Endothelial cell (in vitro differentiated cells): ENCODE data around the gene PRAMEF17. TPM values are rescaled to one million over a fixed set of nuclear protein-coding genes. Genes with fewer than 3 reads are reported as not detected.
"Not testable (repeated sequence)": the region's sequence is repeated elsewhere in the genome, so short reads cannot be mapped to it uniquely, and the experiment has no call there.

ENCODE experiments used
- DNase-seq: peaks from one replicate; pipeline ENCODE4 v3.0.0; 2021; ENCODE audit warnings: low spot score
- H3K27ac Mint-ChIP-seq: one replicate; pipeline ENCODE4 v1.8.0; 2021; ENCODE audit warnings: mixed read lengths, inconsistent platforms; ENCODE audit not compliant: unreplicated experiment
- H3K27me3 Mint-ChIP-seq: one replicate; pipeline ENCODE4 v1.8.0; 2021; ENCODE audit warnings: mild to moderate bottlenecking, moderate library complexity, mixed read lengths, inconsistent platforms; ENCODE audit not compliant: unreplicated experiment
- H3K36me3 Mint-ChIP-seq: one replicate; pipeline ENCODE4 v1.8.0; 2021; ENCODE audit warnings: mild to moderate bottlenecking, low read depth, mixed read lengths, inconsistent platforms; ENCODE audit not compliant: unreplicated experiment
- H3K4me1 Mint-ChIP-seq: one replicate; pipeline ENCODE4 v1.8.0; 2021; ENCODE audit warnings: mild to moderate bottlenecking, mixed read lengths, inconsistent platforms; ENCODE audit not compliant: unreplicated experiment
- H3K4me3 Mint-ChIP-seq: one replicate; pipeline ENCODE4 v1.8.0; 2021; ENCODE audit warnings: mild to moderate bottlenecking, mixed read lengths, inconsistent platforms; ENCODE audit not compliant: unreplicated experiment
- H3K9me3 Mint-ChIP-seq: one replicate; pipeline ENCODE4 v1.8.0; 2021; ENCODE audit warnings: mixed read lengths, inconsistent platforms; ENCODE audit not compliant: unreplicated experiment
- long read RNA-seq: library from polyadenylated mRNA; unstranded; transcript quantifications from one replicate; pipeline ENCODE4 v2.0.0, GENCODE V29; 2020; ENCODE audit not compliant: unreplicated experiment
- total RNA-seq: library from RNA; stranded (reverse); fragmentation: NEBNext Ultra II Directional; extraction: Animal tissue kit (Norgen Biotek cat#: 25700); gene quantifications from one replicate; pipeline ENCODE4 v1.2.1, GENCODE V29; 2021; ENCODE audit not compliant: unreplicated experiment
- TF ChIP-seq, protein P1 (sequence below): fragments of 200-600 bp; sonication (generic); IDR thresholded peaks from one replicate; pipeline ENCODE4 v1.5.0; 2021; ENCODE audit warnings: antibody characterized with exemption; ENCODE audit not compliant: unreplicated experiment

Gene PRAMEF17
- not detected for total RNA-seq
- long read RNA-seq: 0 reads

DNA sequence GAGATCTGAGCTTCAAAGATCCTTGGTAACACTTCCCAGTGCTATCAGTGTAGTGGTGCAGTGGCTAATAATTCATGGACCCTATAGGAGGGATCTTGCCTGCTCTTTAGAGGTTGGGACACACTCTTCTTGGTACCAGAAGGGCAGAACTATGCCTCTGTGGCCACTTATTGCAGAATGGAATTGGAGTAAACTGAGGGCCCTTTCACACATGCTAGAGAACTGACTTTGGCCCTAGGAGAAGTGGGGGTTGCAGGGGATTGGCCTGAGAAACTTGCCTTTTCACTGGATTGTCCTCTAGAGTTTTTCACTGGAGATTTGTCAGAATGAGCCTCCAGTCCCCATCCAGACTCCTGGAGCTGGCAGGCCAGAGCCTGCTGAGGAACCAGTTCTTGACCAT is at the start of gene PRAMEF17:
TSS of gene PRAMEF17 (plus strand) at position 301 of the 400 bp plus-strand sequence. CDS start at position 327, 26 bp downstream.
- not testable (repeated sequence) for H3K27ac Mint-ChIP-seq, DNase-seq, H3K36me3 Mint-ChIP-seq, H3K4me3 Mint-ChIP-seq, H3K4me1 Mint-ChIP-seq, H3K27me3 Mint-ChIP-seq
- H3K9me3 Mint-ChIP-seq: peaks cover 15% of the 10 kb centered on the region

DNA sequence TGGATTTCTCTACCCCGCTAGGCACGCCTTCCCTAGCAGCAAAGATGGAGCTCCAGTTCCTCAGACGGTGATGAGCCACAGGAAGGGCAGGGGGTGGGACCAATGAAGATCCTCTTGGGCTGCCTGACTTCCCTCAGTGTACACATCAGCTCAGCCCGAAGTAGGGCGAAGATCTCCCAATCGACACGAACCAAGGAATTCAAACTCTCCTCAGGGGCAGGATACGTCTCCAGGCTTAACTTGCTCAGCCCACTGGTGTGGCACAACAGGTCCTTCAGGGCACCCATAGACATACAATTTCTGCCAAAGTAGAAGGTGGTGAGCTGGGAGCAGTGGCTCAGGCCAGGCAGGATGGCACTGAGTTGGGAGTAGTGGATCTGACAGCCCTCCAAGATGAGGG is 46.9 kb upstream of the PRAMEF17 start:
- H3K27ac Mint-ChIP-seq, DNase-seq, H3K27me3 Mint-ChIP-seq, H3K4me1 Mint-ChIP-seq, H3K9me3 Mint-ChIP-seq, H3K36me3 Mint-ChIP-seq, H3K4me3 Mint-ChIP-seq: not testable (repeated sequence)

DNA sequence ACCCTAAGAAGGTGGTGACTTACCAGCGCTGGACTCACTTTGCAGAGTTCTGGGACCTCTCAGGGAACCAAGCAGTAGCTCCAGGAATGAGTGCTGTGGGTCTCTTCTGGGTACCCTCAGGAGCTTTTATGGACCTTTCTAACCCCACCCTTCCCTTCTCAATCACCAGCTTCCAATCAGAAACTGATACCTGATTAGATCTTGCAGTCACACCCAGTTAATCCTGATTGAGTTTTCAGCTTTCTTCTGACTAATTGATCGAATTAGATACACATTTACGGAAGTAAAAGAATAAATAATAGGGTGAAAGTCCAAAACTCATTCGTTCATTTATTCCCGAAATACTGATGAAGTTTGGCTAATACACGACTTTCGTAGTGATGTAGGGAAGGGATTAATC is 42.4 kb upstream of the PRAMEF17 start, which contains the start of gene PRAMEF14:
TSS of gene PRAMEF14 (minus strand) at position 101 of the 400 bp plus-strand sequence. CDS start 1,820 bp downstream, outside the sequence.
- not testable (repeated sequence) for H3K36me3 Mint-ChIP-seq, H3K9me3 Mint-ChIP-seq, H3K4me1 Mint-ChIP-seq

DNA sequence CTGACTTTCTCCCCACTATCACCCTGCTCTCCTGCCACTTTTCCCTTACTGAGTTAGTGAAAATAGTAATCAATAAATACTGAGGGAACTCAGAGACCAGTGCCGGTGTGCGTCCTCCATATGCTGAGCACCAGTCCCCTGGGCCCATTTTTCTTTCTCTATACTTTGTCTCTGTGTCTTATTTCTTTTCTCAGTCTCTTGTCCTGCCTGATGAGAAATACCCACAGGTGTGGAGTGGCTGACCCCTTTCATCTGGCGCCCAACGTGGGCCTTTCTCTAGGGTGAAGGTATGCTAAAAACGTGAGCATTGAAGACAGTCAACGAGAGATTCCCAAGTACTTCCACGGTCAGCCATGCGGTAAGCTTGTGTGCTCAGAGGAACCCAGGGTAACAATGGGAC is 36.0 kb upstream of the PRAMEF17 start:
- not testable (repeated sequence) for DNase-seq, H3K36me3 Mint-ChIP-seq, H3K9me3 Mint-ChIP-seq, H3K4me1 Mint-ChIP-seq, H3K27me3 Mint-ChIP-seq, H3K27ac Mint-ChIP-seq, H3K4me3 Mint-ChIP-seq

More for the DNA sequence above, 42.4 kb upstream of the PRAMEF17 start, which contains the start of gene PRAMEF14:
- not testable (repeated sequence) for H3K4me3 Mint-ChIP-seq, H3K27me3 Mint-ChIP-seq, DNase-seq, H3K27ac Mint-ChIP-seq

GRCh38 chr1:13354475-13354874 is 35.0 kb upstream of the PRAMEF17 start:
- TF ChIP-seq, protein P1, sequence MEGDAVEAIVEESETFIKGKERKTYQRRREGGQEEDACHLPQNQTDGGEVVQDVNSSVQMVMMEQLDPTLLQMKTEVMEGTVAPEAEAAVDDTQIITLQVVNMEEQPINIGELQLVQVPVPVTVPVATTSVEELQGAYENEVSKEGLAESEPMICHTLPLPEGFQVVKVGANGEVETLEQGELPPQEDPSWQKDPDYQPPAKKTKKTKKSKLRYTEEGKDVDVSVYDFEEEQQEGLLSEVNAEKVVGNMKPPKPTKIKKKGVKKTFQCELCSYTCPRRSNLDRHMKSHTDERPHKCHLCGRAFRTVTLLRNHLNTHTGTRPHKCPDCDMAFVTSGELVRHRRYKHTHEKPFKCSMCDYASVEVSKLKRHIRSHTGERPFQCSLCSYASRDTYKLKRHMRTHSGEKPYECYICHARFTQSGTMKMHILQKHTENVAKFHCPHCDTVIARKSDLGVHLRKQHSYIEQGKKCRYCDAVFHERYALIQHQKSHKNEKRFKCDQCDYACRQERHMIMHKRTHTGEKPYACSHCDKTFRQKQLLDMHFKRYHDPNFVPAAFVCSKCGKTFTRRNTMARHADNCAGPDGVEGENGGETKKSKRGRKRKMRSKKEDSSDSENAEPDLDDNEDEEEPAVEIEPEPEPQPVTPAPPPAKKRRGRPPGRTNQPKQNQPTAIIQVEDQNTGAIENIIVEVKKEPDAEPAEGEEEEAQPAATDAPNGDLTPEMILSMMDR: peak; percentile 12
- DNase-seq, H3K36me3 Mint-ChIP-seq, H3K9me3 Mint-ChIP-seq, H3K4me1 Mint-ChIP-seq, H3K27me3 Mint-ChIP-seq, H3K4me3 Mint-ChIP-seq, H3K27ac Mint-ChIP-seq: not testable (repeated sequence)

DNA sequence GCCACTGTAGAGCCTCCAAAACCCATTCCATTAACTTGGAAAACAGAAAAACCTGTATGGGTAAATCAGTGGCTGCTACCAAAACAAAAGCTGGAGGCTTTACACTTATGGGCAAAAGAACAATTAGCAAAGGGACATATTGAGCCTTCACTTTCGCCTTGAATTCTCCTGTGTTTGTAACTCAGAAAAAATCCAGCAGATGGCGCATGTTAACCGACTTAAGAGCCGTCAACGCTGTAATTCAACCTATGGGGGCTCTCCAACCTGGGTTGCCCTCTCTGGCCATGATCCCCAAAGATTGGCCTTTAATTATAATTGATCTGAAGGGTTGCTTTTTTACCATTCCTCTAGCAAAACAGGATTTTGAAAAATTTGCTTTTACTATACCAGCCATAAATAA is 32.7 kb upstream of the PRAMEF17 start:
- not testable (repeated sequence) for H3K36me3 Mint-ChIP-seq, H3K4me3 Mint-ChIP-seq, H3K4me1 Mint-ChIP-seq, H3K27me3 Mint-ChIP-seq, H3K9me3 Mint-ChIP-seq, H3K27ac Mint-ChIP-seq
- DNase-seq: peak; percentile 43
- TF ChIP-seq, protein P1: peak; percentile 51

DNA sequence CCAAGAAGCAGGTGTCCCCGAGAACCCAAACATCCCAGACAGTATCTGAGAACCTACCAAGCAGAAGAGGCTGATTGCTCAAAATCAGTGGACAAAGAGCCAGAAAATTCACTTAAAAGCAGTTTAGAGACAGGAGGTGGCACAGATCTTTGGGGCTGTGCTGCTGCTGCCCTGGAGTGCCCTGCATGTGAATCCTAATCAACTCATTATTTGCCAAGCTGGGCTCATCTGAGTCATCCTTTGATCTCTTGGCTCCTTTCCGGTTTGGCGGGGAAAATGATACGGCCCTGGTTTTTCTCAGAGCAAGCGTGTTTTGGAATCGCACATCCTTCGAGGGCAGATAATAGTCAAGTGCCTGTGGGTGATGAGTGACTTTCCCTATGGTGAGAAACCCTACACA is 27.1 kb upstream of the PRAMEF17 start:
- DNase-seq, H3K27ac Mint-ChIP-seq, H3K9me3 Mint-ChIP-seq, H3K4me3 Mint-ChIP-seq, H3K27me3 Mint-ChIP-seq, H3K4me1 Mint-ChIP-seq, H3K36me3 Mint-ChIP-seq: not testable (repeated sequence)

DNA sequence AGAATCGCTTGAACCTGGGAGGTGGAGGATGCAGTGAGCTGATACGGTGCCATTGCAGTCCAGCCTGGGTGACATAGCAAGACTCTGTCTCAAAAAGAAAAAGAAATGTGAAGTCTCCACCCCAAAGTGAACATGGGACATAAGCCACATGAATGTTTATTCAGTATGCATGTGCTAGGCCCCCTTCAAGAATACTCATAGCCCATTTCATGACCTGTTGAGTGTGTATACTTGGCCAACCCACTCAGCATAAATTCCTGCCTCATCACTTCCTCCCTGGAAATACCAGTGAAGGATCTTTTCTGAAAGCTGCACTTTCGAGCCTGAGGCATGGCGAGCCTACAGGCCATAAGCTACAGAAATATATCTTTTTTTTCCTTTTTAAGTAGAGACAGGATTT is 24.5 kb upstream of the PRAMEF17 start:
- not testable (repeated sequence) for DNase-seq, H3K27ac Mint-ChIP-seq, H3K36me3 Mint-ChIP-seq, H3K9me3 Mint-ChIP-seq, H3K4me3 Mint-ChIP-seq, H3K27me3 Mint-ChIP-seq, H3K4me1 Mint-ChIP-seq

DNA sequence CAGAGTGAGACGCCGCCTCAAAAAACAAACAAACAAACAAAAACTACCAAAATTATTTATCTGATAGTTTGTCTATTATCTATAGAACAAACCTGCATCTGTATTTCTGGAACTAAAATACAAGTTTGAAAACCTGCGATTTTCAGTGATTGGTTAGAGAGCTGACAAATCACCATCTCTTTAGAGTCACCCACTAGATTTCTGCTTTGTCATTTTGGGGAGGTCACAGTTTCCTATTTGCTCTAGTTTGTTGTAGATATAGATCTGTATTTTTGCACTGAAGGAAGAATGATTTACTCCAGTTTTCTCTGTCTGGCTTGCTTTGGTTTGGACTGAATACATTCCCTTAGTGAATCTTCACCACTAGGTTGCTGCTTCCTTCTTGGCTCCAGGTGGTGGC is 22.9 kb upstream of the PRAMEF17 start:
- not testable (repeated sequence) for H3K4me1 Mint-ChIP-seq, H3K36me3 Mint-ChIP-seq, H3K4me3 Mint-ChIP-seq, H3K27me3 Mint-ChIP-seq, H3K9me3 Mint-ChIP-seq, DNase-seq, H3K27ac Mint-ChIP-seq

GRCh38 chr1:13368544-13368943 is 20.9 kb upstream of the PRAMEF17 start:
- not testable (repeated sequence) for H3K27ac Mint-ChIP-seq, H3K27me3 Mint-ChIP-seq, DNase-seq, H3K4me1 Mint-ChIP-seq, H3K36me3 Mint-ChIP-seq, H3K9me3 Mint-ChIP-seq, H3K4me3 Mint-ChIP-seq

DNA sequence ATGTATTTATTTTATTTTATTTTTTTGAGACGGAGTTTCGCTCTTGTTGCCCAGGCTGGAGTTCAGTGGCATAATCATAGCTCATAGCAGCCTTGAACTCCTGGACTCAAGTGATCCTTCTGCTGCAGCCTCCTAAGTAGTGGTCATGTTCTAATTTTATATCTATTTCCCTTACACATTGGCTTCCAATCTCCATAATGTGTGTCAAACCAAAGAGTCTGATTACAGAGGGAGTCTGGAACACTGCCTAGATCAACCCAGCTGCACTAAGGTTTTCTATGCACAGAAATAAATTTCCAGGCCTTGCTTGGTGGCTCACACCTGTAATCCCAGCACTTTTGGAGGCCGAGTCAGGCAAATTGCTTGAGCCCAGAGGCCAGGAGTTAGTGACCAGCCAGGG is 10.4 kb upstream of the PRAMEF17 start:
- not testable (repeated sequence) for H3K36me3 Mint-ChIP-seq, H3K4me1 Mint-ChIP-seq, DNase-seq, H3K9me3 Mint-ChIP-seq, H3K27ac Mint-ChIP-seq, H3K4me3 Mint-ChIP-seq, H3K27me3 Mint-ChIP-seq
